PFSK-1 (cell line): Measurements from ENCODE around the gene KRTAP4-7.

Experiments used
- POLR2AphosphoS5 ChIP-seq: IDR thresholded peaks from 2 replicates; pipeline ENCODE4 v1.6.1; 2012; ENCODE audit warnings: low read depth, mild to moderate bottlenecking, control low read depth, low read length, moderate library complexity
- SIN3A ChIP-seq: IDR thresholded peaks from 2 replicates; pipeline ENCODE4 v1.6.1; 2012; ENCODE audit warnings: mild to moderate bottlenecking, low read length, moderate library complexity, borderline replicate concordance; ENCODE audit not compliant: insufficient read depth
- TF ChIP-seq, protein P1 (sequence below), 2 experiments: IDR thresholded peaks; 2 replicates each; pipeline versions ENCODE4 v1.6.1 to v1.8.0; 2011 to 2012; ENCODE audit warnings: low read depth in 2 of 2, low read length in 2 of 2, control low read depth in 1 of 2, inconsistent platforms in 1 of 2, mild to moderate bottlenecking in 1 of 2, moderate library complexity in 1 of 2; ENCODE audit not compliant: insufficient read depth in 1 of 2

DNA sequence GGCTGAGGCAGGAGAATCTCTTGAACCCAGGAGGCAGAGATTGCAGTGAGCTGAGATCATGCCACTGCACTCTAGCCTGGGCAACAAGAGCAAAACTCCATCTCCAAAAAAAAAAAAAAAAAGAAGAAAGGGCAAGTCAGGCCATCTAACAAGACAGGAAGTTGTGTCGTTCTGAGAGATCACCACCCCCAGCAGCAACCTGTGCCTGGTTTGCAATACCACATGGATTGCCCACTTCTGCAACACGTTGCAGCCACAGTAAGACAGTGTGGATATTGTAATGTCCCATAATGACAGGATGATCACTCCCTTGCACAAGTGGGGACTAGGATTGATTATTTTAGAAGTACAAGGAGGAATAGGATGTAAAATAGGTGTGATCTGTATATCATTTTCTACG is 14.9 kb upstream of the KRTAP4-7 start:
- TF ChIP-seq SIN3A, result no peak
- TF ChIP-seq, protein P1, sequence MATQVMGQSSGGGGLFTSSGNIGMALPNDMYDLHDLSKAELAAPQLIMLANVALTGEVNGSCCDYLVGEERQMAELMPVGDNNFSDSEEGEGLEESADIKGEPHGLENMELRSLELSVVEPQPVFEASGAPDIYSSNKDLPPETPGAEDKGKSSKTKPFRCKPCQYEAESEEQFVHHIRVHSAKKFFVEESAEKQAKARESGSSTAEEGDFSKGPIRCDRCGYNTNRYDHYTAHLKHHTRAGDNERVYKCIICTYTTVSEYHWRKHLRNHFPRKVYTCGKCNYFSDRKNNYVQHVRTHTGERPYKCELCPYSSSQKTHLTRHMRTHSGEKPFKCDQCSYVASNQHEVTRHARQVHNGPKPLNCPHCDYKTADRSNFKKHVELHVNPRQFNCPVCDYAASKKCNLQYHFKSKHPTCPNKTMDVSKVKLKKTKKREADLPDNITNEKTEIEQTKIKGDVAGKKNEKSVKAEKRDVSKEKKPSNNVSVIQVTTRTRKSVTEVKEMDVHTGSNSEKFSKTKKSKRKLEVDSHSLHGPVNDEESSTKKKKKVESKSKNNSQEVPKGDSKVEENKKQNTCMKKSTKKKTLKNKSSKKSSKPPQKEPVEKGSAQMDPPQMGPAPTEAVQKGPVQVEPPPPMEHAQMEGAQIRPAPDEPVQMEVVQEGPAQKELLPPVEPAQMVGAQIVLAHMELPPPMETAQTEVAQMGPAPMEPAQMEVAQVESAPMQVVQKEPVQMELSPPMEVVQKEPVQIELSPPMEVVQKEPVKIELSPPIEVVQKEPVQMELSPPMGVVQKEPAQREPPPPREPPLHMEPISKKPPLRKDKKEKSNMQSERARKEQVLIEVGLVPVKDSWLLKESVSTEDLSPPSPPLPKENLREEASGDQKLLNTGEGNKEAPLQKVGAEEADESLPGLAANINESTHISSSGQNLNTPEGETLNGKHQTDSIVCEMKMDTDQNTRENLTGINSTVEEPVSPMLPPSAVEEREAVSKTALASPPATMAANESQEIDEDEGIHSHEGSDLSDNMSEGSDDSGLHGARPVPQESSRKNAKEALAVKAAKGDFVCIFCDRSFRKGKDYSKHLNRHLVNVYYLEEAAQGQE (IDR thresholded peaks at IDR 0.05; ENCODE audit: insufficient read depth in 1 of 2, low read depth in 2 of 2, low read length in 2 of 2), result no peak
- TF ChIP-seq POLR2AphosphoS5, result no peak
